Gastrocnemius medialis (tissue), 4 donors: ENCODE data around the gene TMEM176A. TPM values are rescaled to one million over a fixed set of nuclear protein-coding genes. Genes with fewer than 3 reads are reported as not detected.
"Not testable (repeated sequence)": the region's sequence is repeated elsewhere in the genome, so short reads cannot be mapped to it uniquely, and the experiment has no call there.

ENCODE experiments used
- ATAC-seq, 2 donors: fragments of 150-250 bp; one replicate each; pipeline ENCODE4 v1.9.1; 2016
- DNase-seq, 2 donors: peaks; one replicate each; pipeline ENCODE4 v3.0.0-alpha.2; 2019
- H3K27ac ChIP-seq, 4 donors: fragments of 200-600 bp; sonication (generic); 1 replicate in 1 of 4; 2 replicates in 3 of 4; pipeline ENCODE4 v1.5.1; 2016 to 2018; ENCODE audit warnings: mild to moderate bottlenecking in 2 of 4, moderate library complexity in 1 of 4
- H3K27me3 ChIP-seq, 3 donors: fragments of 200-600 bp; sonication (generic) in 2 of 3; 1 replicate in 1 of 3; 2 replicates in 2 of 3; pipeline versions ENCODE4 v1.5.1 to v1.6.0; 2016 to 2019; ENCODE audit warnings: mild to moderate bottlenecking in 1 of 3, moderate library complexity in 1 of 3
- H3K36me3 ChIP-seq, 2 donors: fragments of 200-600 bp; sonication (generic) in 1 of 2; one replicate each; pipeline ENCODE4 v1.5.1; 2017 to 2018
- H3K4me1 ChIP-seq, 2 donors: fragments of 200-600 bp; sonication (generic) in 1 of 2; one replicate each; pipeline ENCODE4 v1.5.1; 2016 to 2017; ENCODE audit warnings: mild to moderate bottlenecking in 2 of 2
- H3K4me3 ChIP-seq, 4 donors: fragments of 200-600 bp; sonication (generic) in 3 of 4; 1 replicate in 1 of 4; 2 replicates in 3 of 4; pipeline ENCODE4 v1.5.1; 2016 to 2019; ENCODE audit warnings: mild to moderate bottlenecking in 2 of 4
- H3K9me3 ChIP-seq, 3 donors: fragments of 200-600 bp; sonication (generic) in 2 of 3; 1 replicate in 1 of 3; 2 replicates in 2 of 3; pipeline ENCODE4 v1.5.1; 2016 to 2019
- POLR2A ChIP-seq, 2 donors: fragments of 450-650 bp; IDR thresholded peaks; one replicate each; pipeline ENCODE4 v1.6.1; 2017; ENCODE audit warnings: antibody characterized with exemption in 2 of 2, mild to moderate bottlenecking in 2 of 2, moderate library complexity in 2 of 2
- in situ Hi-C, 4 donors: fragments of 200-750 bp; cut with MboI; loops; one replicate each; pipeline versions ENCODE4 v1.15.0 to v1.8.0; 2017; ENCODE audit warnings: low sequenced_read_pairs in 4 of 4
- intact Hi-C: fragments of 100-400 bp; cut with DNase I; formaldehyde crosslinking; loops from one replicate; pipeline ENCODE4 v1.15.1; 2023; ENCODE audit warnings: low total_unique reads
- total RNA-seq, 4 donors: library from RNA; depleted of rRNA; stranded (reverse); fragments of >200 nt; gene quantifications; one replicate each; pipeline versions ENCODE4 v1.1.0 to v1.2.3, GENCODE V29; 2016
- TF ChIP-seq, protein P1 (sequence below), 5 experiments: fragments of 450-650 bp in 3 of 5; fragments of 200-600 bp in 2 of 5; sonication (generic) in 2 of 5; IDR thresholded peaks in 4 of 5; conservative IDR thresholded peaks in 1 of 5; 1 replicate in 4 of 5; 2 replicates in 1 of 5; pipeline ENCODE4 v1.5.1; 2016 to 2019; ENCODE audit warnings: antibody characterized with exemption in 5 of 5, mild to moderate bottlenecking in 3 of 5, moderate library complexity in 3 of 5

TMEM176A gene
- total RNA-seq, 4 donors from 2014 or later, result 5.2 to 12.9 (median 8.9) TPM

DNA sequence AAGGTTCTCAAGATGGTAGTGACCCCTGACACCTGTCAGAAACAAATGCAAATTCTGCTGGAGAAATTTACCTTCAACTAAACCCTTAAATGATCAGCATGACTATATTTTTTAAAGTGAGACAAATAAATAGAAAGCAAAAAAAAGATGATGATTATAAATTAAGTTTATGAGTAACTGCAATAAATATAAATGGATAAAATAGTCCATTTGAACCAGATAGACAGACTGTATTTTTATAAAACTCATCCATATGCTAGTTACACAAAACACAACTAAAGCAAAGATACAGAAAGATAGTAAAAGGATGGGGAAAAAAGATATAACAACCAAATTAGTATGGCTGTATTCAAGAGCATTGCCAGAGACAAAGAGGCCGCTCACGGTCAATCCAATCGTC lies 5.9 kb downstream of the TMEM176A start:
- Histone ChIP-seq H3K36me3 (no peaks in the 10 kb centered on the region), H3K9me3 (no peaks in the 10 kb centered on the region), H3K4me3 (no peak overlapping the region), H3K27me3 (peaks cover under 1 to 15% (median 3%) of the 10 kb centered on the region in 3 donors), H3K27ac (no peak overlapping the region), H3K4me1 (no peaks in the 10 kb centered on the region)
- no peak for ATAC-seq
- intact Hi-C loops (no loop called here), in situ Hi-C loops (no loop called here)
- no peak for DNase-seq
- TF ChIP-seq, protein P1, sequence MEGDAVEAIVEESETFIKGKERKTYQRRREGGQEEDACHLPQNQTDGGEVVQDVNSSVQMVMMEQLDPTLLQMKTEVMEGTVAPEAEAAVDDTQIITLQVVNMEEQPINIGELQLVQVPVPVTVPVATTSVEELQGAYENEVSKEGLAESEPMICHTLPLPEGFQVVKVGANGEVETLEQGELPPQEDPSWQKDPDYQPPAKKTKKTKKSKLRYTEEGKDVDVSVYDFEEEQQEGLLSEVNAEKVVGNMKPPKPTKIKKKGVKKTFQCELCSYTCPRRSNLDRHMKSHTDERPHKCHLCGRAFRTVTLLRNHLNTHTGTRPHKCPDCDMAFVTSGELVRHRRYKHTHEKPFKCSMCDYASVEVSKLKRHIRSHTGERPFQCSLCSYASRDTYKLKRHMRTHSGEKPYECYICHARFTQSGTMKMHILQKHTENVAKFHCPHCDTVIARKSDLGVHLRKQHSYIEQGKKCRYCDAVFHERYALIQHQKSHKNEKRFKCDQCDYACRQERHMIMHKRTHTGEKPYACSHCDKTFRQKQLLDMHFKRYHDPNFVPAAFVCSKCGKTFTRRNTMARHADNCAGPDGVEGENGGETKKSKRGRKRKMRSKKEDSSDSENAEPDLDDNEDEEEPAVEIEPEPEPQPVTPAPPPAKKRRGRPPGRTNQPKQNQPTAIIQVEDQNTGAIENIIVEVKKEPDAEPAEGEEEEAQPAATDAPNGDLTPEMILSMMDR (IDR thresholded peaks at IDR 0.05 in 4 of 5, conservative IDR thresholded peaks at IDR 0.05 in 1 of 5), result no peak
- TF ChIP-seq POLR2A (IDR thresholded peaks at IDR 0.05), result no peak

GRCh38 chr7:150806863-150807262 lies 6.3 kb downstream of the TMEM176A start:
- Histone ChIP-seq H3K9me3 (no peaks in the 10 kb centered on the region), H3K4me3 (no peak overlapping the region), H3K4me1 (no peaks in the 10 kb centered on the region), H3K36me3 (no peaks in the 10 kb centered on the region), H3K27ac (no peak overlapping the region), H3K27me3 (peaks cover 0 to 13% (median 0%) of the 10 kb centered on the region in 3 donors)
- intact Hi-C loops, result no loop called here
- in situ Hi-C loops, result no loop called here
- no peak for DNase-seq
- TF ChIP-seq, protein P1 (IDR thresholded peaks at IDR 0.05 in 4 of 5, conservative IDR thresholded peaks at IDR 0.05 in 1 of 5), result no peak
- no peak for TF ChIP-seq POLR2A (IDR thresholded peaks at IDR 0.05)
- ATAC-seq, result no peak

DNA sequence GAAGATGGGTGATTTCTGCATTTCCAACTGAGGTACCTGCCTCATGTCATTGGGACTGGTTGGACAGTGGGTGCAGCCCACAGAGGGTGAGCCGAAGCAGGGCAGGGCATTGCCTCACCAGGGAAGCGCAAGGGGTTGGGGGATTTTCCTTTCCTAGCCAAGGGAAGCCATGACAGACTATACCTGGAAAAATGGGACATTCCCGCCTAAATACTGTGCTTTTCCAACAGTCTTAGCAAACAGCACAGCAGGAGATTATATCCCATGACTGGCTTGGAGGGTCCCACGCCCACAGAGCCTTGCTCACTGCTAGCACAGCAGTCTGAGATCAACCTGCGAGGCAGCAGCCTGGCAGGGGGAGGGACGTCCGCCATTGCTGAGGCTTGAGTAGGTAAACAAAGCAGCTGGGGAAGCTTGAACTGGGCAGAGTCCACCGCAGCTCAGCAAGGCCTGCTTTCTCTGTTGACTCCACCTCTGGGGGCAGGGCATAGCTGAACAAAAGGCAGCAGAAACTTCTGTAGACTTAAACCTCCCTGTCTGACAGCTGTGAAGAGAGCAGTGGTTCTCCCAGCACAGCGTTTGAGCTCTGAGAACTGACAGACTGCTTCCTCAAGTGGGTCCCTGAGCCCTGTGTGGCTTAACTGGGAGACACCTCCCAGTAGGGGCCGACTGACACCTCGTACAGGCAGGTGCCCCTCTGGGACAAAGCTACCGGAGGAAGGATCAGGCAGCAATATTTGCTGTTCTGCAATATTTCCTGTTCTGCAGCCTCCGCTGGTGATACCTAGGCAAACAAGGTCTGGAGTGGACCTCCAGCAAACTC lies 7.3 kb downstream of the TMEM176A start:
- DNase-seq, H3K27me3 ChIP-seq, H3K27ac ChIP-seq, H3K4me1 ChIP-seq, ATAC-seq, H3K36me3 ChIP-seq, H3K9me3 ChIP-seq, H3K4me3 ChIP-seq, intact Hi-C loops, in situ Hi-C loops: not testable (repeated sequence)

GRCh38 chr7:150814328-150815001 lies 13.9 kb downstream of the TMEM176A start:
- ATAC-seq, result no peak
- Histone ChIP-seq H3K4me3 (no peak overlapping the region), H3K9me3 (no peaks in the 10 kb centered on the region), H3K36me3 (no peaks in the 10 kb centered on the region), H3K27ac (no peak overlapping the region), H3K4me1 (no peaks in the 10 kb centered on the region), H3K27me3 (peaks cover 0 to 3% (median 0%) of the 10 kb centered on the region in 3 donors)
- in situ Hi-C loops, result no loop called here
- TF ChIP-seq POLR2A (IDR thresholded peaks at IDR 0.05), result no peak
- TF ChIP-seq, protein P1 (IDR thresholded peaks at IDR 0.05 in 4 of 5, conservative IDR thresholded peaks at IDR 0.05 in 1 of 5), result no peak
- DNase-seq, result no peak
- intact Hi-C loops, result no loop called here

DNA sequence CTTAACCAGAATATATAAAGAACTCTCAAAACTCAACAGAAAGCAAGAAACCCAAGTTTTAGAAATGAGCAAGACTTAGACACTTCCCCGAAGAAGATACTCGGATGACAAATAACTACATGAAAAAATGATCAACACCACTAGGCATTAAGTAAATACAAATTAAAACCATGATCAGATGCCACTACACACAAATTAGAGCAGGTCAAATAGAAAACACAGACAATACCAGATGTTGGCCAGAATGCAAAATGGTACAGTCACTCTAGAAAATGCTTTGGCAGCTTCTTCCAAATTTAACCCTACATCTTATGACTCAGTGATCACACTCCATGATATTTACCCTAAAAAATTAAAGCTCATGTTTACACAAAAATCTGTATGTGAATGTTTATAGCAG lies 18.4 kb downstream of the TMEM176A start:
- Histone ChIP-seq H3K4me1 (no peaks in the 10 kb centered on the region), H3K4me3 (no peak overlapping the region), H3K36me3 (no peaks in the 10 kb centered on the region), H3K27ac (no peak overlapping the region), H3K9me3 (no peaks in the 10 kb centered on the region), H3K27me3 (peaks cover 0 to 3% (median 0%) of the 10 kb centered on the region in 3 donors)
- no peak for ATAC-seq
- no peak for DNase-seq
- intact Hi-C loops, result no loop called here
- TF ChIP-seq, protein P1 (IDR thresholded peaks at IDR 0.05 in 4 of 5, conservative IDR thresholded peaks at IDR 0.05 in 1 of 5), result no peak
- no peak for TF ChIP-seq POLR2A (IDR thresholded peaks at IDR 0.05)
- in situ Hi-C loops, result no loop called here
